NCI-H1436 (cell line): ENCODE data around the gene C1QTNF12.
"Not testable (repeated sequence)": the region's sequence is repeated elsewhere in the genome, so short reads cannot be mapped to it uniquely, and the experiment has no call there.

Experiments used
- DNase-seq: peaks from one replicate; lab custom pipeline; 2025; lab: John Stamatoyannopoulos, UW

Gene C1QTNF12

GRCh38 chr1:1259540-1259939 lies 13.0 kb upstream of the C1QTNF12 start:
- no peak for DNase-seq

GRCh38 chr1:1259119-1259488 lies 12.6 kb upstream of the C1QTNF12 start:
- no peak for DNase-seq

GRCh38 chr1:1256956-1257871 lies 10.7 kb upstream of the C1QTNF12 start:
- DNase-seq = no peak

- no peak for DNase-seq
Measured at GRCh38 chr1:1255611-1256010, 9.1 kb upstream of the C1QTNF12 start.

- no peak for DNase-seq
Measured at GRCh38 chr1:1255078-1255477, 8.6 kb upstream of the C1QTNF12 start.

GRCh38 chr1:1254667-1254998 lies 8.1 kb upstream of the C1QTNF12 start:
- no peak for DNase-seq

GRCh38 chr1:1253972-1254666 lies 7.6 kb upstream of the C1QTNF12 start:
- DNase-seq = no peak

GRCh38 chr1:1253314-1253713 lies 6.8 kb upstream of the C1QTNF12 start:
- DNase-seq = no peak

- DNase-seq = no peak
Measured at GRCh38 chr1:1250786-1251284, 4.3 kb upstream of the C1QTNF12 start.

- DNase-seq = not testable (repeated sequence)
Measured at GRCh38 chr1:1248009-1248913, 1.7 kb upstream of the C1QTNF12 start.

GRCh38 chr1:1247341-1247913 lies 905 bp upstream of the C1QTNF12 start:
- no peak for DNase-seq

GRCh38 chr1:1245817-1246576 lies 525 bp downstream of the C1QTNF12 start:
- DNase-seq = no peak

GRCh38 chr1:1245178-1245816 lies 1.2 kb downstream of the C1QTNF12 start:
- DNase-seq = no peak

- no peak for DNase-seq
Measured at GRCh38 chr1:1244192-1244811, 2.2 kb downstream of the C1QTNF12 start.

- DNase-seq = no peak
Measured at GRCh38 chr1:1243807-1244191, 2.7 kb downstream of the C1QTNF12 start.

GRCh38 chr1:1243266-1243660 lies 3.3 kb downstream of the C1QTNF12 start:
- no peak for DNase-seq

GRCh38 chr1:1242461-1243265 lies 3.9 kb downstream of the C1QTNF12 start:
- DNase-seq = no peak

- DNase-seq = no peak
Measured at GRCh38 chr1:1241588-1242219, 4.8 kb downstream of the C1QTNF12 start.
